Activated naive CD4-positive, alpha-beta T cell treated with anti-CD3 and anti-CD28 coated beads, Interleukin-2, amount 50 U/mL, for 24 hours (primary cell): ENCODE results near the gene ASIP.

Experiments
- H3K27ac Mint-ChIP-seq: one replicate; pipeline ENCODE4 v1.8.0; 2021; ENCODE audit warnings: mild to moderate bottlenecking, mixed read lengths
- H3K27me3 Mint-ChIP-seq: one replicate; pipeline ENCODE4 v1.8.0; 2021; ENCODE audit warnings: mixed read lengths
- H3K36me3 Mint-ChIP-seq: one replicate; pipeline ENCODE4 v1.8.0; 2021; ENCODE audit warnings: mixed read lengths
- H3K4me1 Mint-ChIP-seq: one replicate; pipeline ENCODE4 v1.8.0; 2021; ENCODE audit warnings: mixed read lengths
- H3K4me3 Mint-ChIP-seq: one replicate; pipeline ENCODE4 v1.8.0; 2021; ENCODE audit warnings: mild to moderate bottlenecking, mixed read lengths
- H3K9me3 Mint-ChIP-seq: one replicate; pipeline ENCODE4 v1.8.0; 2021; ENCODE audit warnings: mixed read lengths

Gene ASIP

GRCh38 chr20:34311118-34312023, 70.1 kb downstream of the ASIP start:
- H3K4me3 Mint-ChIP-seq = no peak overlapping the region
- no peaks in the 10 kb centered on the region for H3K9me3 Mint-ChIP-seq

GRCh38 chr20:34312024-34312460, 70.8 kb downstream of the ASIP start:
- no peaks in the 10 kb centered on the region for H3K9me3 Mint-ChIP-seq
- H3K4me3 Mint-ChIP-seq = no peak overlapping the region
- no peaks in the 10 kb centered on the region for H3K36me3 Mint-ChIP-seq
- peaks cover 8% of the 10 kb centered on the region for H3K27me3 Mint-ChIP-seq
- peaks cover 6% of the 10 kb centered on the region for H3K4me1 Mint-ChIP-seq
- no peak overlapping the region for H3K27ac Mint-ChIP-seq

More at GRCh38 chr20:34311118-34312023, 70.1 kb downstream of the ASIP start:
- peaks cover 6% of the 10 kb centered on the region for H3K4me1 Mint-ChIP-seq
- no peaks in the 10 kb centered on the region for H3K36me3 Mint-ChIP-seq
- no peak overlapping the region for H3K27ac Mint-ChIP-seq
- peaks cover 8% of the 10 kb centered on the region for H3K27me3 Mint-ChIP-seq

GRCh38 chr20:34312544-34313217, 71.5 kb downstream of the ASIP start:
- H3K4me3 Mint-ChIP-seq = no peak overlapping the region
- peak overlapping the region; percentile 3 for H3K27ac Mint-ChIP-seq
- H3K4me1 Mint-ChIP-seq = peaks cover 6% of the 10 kb centered on the region
- H3K27me3 Mint-ChIP-seq = peaks cover 8% of the 10 kb centered on the region
- H3K36me3 Mint-ChIP-seq = no peaks in the 10 kb centered on the region
- H3K9me3 Mint-ChIP-seq = no peaks in the 10 kb centered on the region

GRCh38 chr20:34315236-34315635, 74.0 kb downstream of the ASIP start:
- no peaks in the 10 kb centered on the region for H3K9me3 Mint-ChIP-seq

GRCh38 chr20:34316196-34316814, 75.1 kb downstream of the ASIP start:
- Mint-ChIP-seq H3K27ac (no peak overlapping the region), H3K9me3 (no peaks in the 10 kb centered on the region), H3K4me1 (peaks cover 6% of the 10 kb centered on the region), H3K36me3 (no peaks in the 10 kb centered on the region), H3K27me3 (peaks cover 6% of the 10 kb centered on the region), H3K4me3 (no peak overlapping the region)

More at GRCh38 chr20:34315236-34315635, 74.0 kb downstream of the ASIP start:
- no peaks in the 10 kb centered on the region for H3K36me3 Mint-ChIP-seq
- no peak overlapping the region for H3K27ac Mint-ChIP-seq
- H3K27me3 Mint-ChIP-seq = peaks cover 8% of the 10 kb centered on the region
- H3K4me1 Mint-ChIP-seq = peaks cover 6% of the 10 kb centered on the region
- no peak overlapping the region for H3K4me3 Mint-ChIP-seq
